ENCODE results near the gene TPPP.

Gene TPPP

GRCh38 chr5:637581-638450 lies 55.3 kb downstream of the TPPP start:
- ChIA-PET POLR2A (no interaction called here), CTCF (interaction anchor here (0.7 kb wide), 1 partner anchor 285 kb away, joined by 3 read pairs; no protein-coding TSS in a partner anchor)
- Histone ChIP-seq H3K4me3 (ENCODE audit: low read depth, low read length) (no peak overlapping the region), H3K36me3 (ENCODE audit: control insufficient read depth in 2 of 2, insufficient read depth in 1 of 2, low read length in 2 of 2) (peaks cover 22 to 93% of the 10 kb centered on the region in 2 experiments), H3K27ac (ENCODE audit: extremely low read depth, low read depth, low read length) (no peak overlapping the region), H3K9me3 (ENCODE audit: control insufficient read depth, insufficient read depth, low read depth, low read length) (no peaks in the 10 kb centered on the region), H3K4me1 (ENCODE audit: control insufficient read depth, insufficient read depth, low read length) (no peaks in the 10 kb centered on the region)
- TF ChIP-seq ZNF600 (tag by site-specific recombination; IDR thresholded peaks at IDR 0.05) (peak; percentile 66), ZBTB7A (tag by site-specific recombination; IDR thresholded peaks at IDR 0.05; ENCODE audit: low read depth) (no peak)

- no peak for TF ChIP-seq ZNF76 (tag by site-specific recombination; IDR thresholded peaks at IDR 0.05; ENCODE audit: borderline replicate concordance, low read depth)
- no peak for TF ChIP-seq ZNF580 (tag by site-specific recombination; IDR thresholded peaks at IDR 0.05)
- no peak for TF ChIP-seq ZNF843 (tag by site-specific recombination; IDR thresholded peaks at IDR 0.05)
- TF ChIP-seq ZNF223 (tag by site-specific recombination; IDR thresholded peaks at IDR 0.05): no peak
- TF ChIP-seq IKZF3 (tag by site-specific recombination; IDR thresholded peaks at IDR 0.05): no peak
- ChIA-PET CTCF (no interaction called here), POLR2A (no interaction called here)
- no peaks in the 10 kb centered on the region for H3K9me3 ChIP-seq (ENCODE audit: control insufficient read depth, insufficient read depth, low read depth, low read length)
- no peak overlapping the region for H3K27ac ChIP-seq (ENCODE audit: extremely low read depth, low read depth, low read length)
- no peaks in the 10 kb centered on the region for H3K4me1 ChIP-seq (ENCODE audit: control insufficient read depth, insufficient read depth, low read length)
- H3K4me3 ChIP-seq (ENCODE audit: low read depth, low read length): no peak overlapping the region
- peaks cover 21 to 86% of the 10 kb centered on the region in 2 experiments for H3K36me3 ChIP-seq (ENCODE audit: control insufficient read depth in 2 of 2, insufficient read depth in 1 of 2, low read length in 2 of 2)
Measured at GRCh38 chr5:636951-637350, 56.2 kb downstream of the TPPP start.

GRCh38 chr5:635306-636055 lies 57.7 kb downstream of the TPPP start:
- ChIA-PET CTCF (interaction anchor here (0.6 to 1.6 kb wide), 2 partner anchors 17 to 35 kb away, joined by 3 to 4 read pairs; no protein-coding TSS in a partner anchor), POLR2A (no interaction called here)
- Histone ChIP-seq H3K9me3 (ENCODE audit: control insufficient read depth, insufficient read depth, low read depth, low read length) (no peaks in the 10 kb centered on the region), H3K36me3 (ENCODE audit: control insufficient read depth in 2 of 2, insufficient read depth in 1 of 2, low read length in 2 of 2) (peaks cover 21 to 74% of the 10 kb centered on the region in 2 experiments), H3K27ac (ENCODE audit: extremely low read depth, low read depth, low read length) (no peak overlapping the region), H3K4me3 (ENCODE audit: low read depth, low read length) (no peak overlapping the region), H3K4me1 (ENCODE audit: control insufficient read depth, insufficient read depth, low read length) (no peaks in the 10 kb centered on the region)
- no peak for TF ChIP-seq ZBTB20 (tag by site-specific recombination; IDR thresholded peaks at IDR 0.05)
- no peak for TF ChIP-seq ZNF624 (tag by site-specific recombination; IDR thresholded peaks at IDR 0.05)
- TF ChIP-seq PATZ1 (tag by site-specific recombination; IDR thresholded peaks at IDR 0.05): no peak
- TF ChIP-seq ZNF18 (tag by site-specific recombination; IDR thresholded peaks at IDR 0.05): no peak
- TF ChIP-seq ZNF768 (tag by site-specific recombination; IDR thresholded peaks at IDR 0.05): no peak
- TF ChIP-seq PRDM4 (tag by site-specific recombination; IDR thresholded peaks at IDR 0.05): no peak
- TF ChIP-seq ZNF19 (tag by site-specific recombination; IDR thresholded peaks at IDR 0.05; ENCODE audit: low read depth): no peak
- no peak for TF ChIP-seq ZNF114 (tag by site-specific recombination; IDR thresholded peaks at IDR 0.05)
- TF ChIP-seq ZNF366 (tag by site-specific recombination; conservative IDR thresholded peaks at IDR 0.05): no peak
- TF ChIP-seq YY2 (tag by site-specific recombination; IDR thresholded peaks at IDR 0.05): no peak
- no peak for TF ChIP-seq ZNF324 (tag by site-specific recombination; IDR thresholded peaks at IDR 0.05)
- TF ChIP-seq ZNF426 (tag by site-specific recombination; IDR thresholded peaks at IDR 0.05): no peak
- TF ChIP-seq ZNF280D (tag by site-specific recombination; IDR thresholded peaks at IDR 0.05): no peak

All from HEK293 (cell line).